Small intestine (tissue), 7 donors: Measurements from ENCODE around the gene SLC1A3. TPM values are rescaled to one million over a fixed set of nuclear protein-coding genes. Genes with fewer than 3 reads are reported as not detected.

Experiments used
- DNase-seq, 2 donors: peaks; one replicate each; pipeline versions ENCODE4 v3.0.0 to v3.0.0-alpha.2; 2013
- FAIRE-seq: peaks from 2 replicates; lab custom pipeline; 2012; peaks lifted over from hg19 to GRCh38; lab: Jason Lieb, UNC
- H3K27ac ChIP-seq, 3 donors: one replicate each; pipeline ENCODE4 v1.5.1; 2013; ENCODE audit warnings: low read length in 2 of 3, mild to moderate bottlenecking in 2 of 3, control low read depth in 1 of 3, inconsistent platforms in 1 of 3, low read depth in 1 of 3, moderate library complexity in 1 of 3
- H3K27me3 ChIP-seq, 3 donors: one replicate each; pipeline ENCODE4 v1.6.1; 2013; ENCODE audit warnings: low read length in 3 of 3, inconsistent platforms in 1 of 3; ENCODE audit not compliant: control insufficient read depth in 3 of 3, insufficient read depth in 3 of 3
- H3K36me3 ChIP-seq, 3 donors: one replicate each; pipeline ENCODE4 v1.6.1; 2013; ENCODE audit warnings: low read length in 3 of 3, inconsistent platforms in 1 of 3, low read depth in 1 of 3, mild to moderate bottlenecking in 1 of 3, moderate library complexity in 1 of 3; ENCODE audit not compliant: control insufficient read depth in 3 of 3, insufficient read depth in 2 of 3
- H3K4me1 ChIP-seq, 3 donors: one replicate each; pipeline ENCODE4 v1.6.1; 2013; ENCODE audit warnings: low read length in 2 of 3, inconsistent platforms in 1 of 3, low read depth in 1 of 3, mild to moderate bottlenecking in 1 of 3, moderate library complexity in 1 of 3; ENCODE audit not compliant: control insufficient read depth in 3 of 3, insufficient read depth in 2 of 3
- H3K4me3 ChIP-seq, 3 donors: one replicate each; pipeline ENCODE4 v1.5.1; 2013; ENCODE audit warnings: low read length in 3 of 3, control low read depth in 1 of 3, inconsistent platforms in 1 of 3, low read depth in 1 of 3, mild to moderate bottlenecking in 1 of 3, moderate library complexity in 1 of 3
- H3K9me3 ChIP-seq, 2 donors: one replicate each; pipeline ENCODE4 v1.6.1; 2013; ENCODE audit warnings: low read depth in 1 of 2, low read length in 1 of 2; ENCODE audit not compliant: control insufficient read depth in 2 of 2, insufficient read depth in 1 of 2
- WGBS, 3 donors: extraction: QIAGEN DNeasy Blood & Tissue Kit; methylation state at CpG; one replicate each; pipeline ENCODE4 v1.1.7; 2013; 5-methylcytosine and 5-hydroxymethylcytosine counted together
- polyA plus RNA-seq, 4 donors: library from polyadenylated mRNA; stranded (reverse) in 3 of 4; unstranded in 1 of 4; fragments of 200-250 nt in 3 of 4; fragments of 120-200 nt in 1 of 4; gene quantifications; one replicate each; pipeline versions ENCODE4 v1.2.1 to v1.2.3, GENCODE V29; 2013
- donor health status: healthy with polysubstance abuse.
- donor health status: control.
- donor health status: control.
- donor health status: Bipolar disorder and iron deficiency.
- donor health status: healthy.

Gene SLC1A3
- polyA plus RNA-seq, 4 donors: 0.89 to 12.0 (median 3.1) TPM

DNA sequence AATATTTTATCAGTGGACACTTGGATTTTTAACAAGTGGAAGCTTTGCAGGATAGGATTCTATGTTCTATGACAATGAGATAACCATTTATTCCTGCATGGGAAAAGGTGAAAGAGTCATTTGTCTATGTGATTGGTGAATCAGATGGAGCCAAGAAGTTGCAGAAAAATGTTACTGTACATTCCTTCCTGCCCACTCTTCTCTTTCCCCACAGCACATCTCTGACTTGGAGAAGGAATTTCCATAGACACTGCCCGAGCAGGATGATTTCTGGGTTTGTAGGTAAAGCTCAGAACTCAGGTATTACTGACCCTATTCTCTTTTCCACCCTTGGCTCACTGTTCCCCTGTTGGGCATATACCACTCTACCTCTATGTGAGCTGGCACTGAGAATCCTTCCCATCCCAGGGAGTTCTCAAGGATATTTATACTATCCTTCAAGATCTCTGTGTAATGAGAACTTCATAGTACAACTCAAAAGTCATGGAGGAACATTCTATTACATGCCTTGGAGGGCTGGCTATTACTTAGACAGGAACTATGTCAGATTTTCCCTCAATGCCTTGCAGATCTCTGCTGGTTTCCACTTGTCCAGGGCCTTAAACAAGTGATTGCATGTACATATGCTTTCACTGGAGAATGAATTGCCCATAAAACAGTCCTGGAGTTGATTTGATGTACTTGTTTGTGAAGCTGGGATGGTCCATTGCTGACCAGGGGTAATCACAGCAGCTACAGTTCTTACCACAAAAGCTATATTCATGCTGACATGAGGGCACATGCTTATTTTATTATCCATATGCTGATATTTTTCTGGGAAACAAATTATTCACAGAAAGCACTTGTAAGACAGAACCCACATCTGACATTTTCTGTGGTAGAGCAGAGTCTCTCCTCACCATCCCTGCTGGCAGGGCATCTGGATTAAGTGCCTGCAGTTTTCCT is 24.1 kb downstream of the SLC1A3 start:
- 64 to 77% (median 74%) methylated on average over 1 of the region's 1 CpG for WGBS, 3 donors
- H3K9me3 ChIP-seq: no peaks in the 10 kb centered on the region
- H3K36me3 ChIP-seq: no peaks in the 10 kb centered on the region
- H3K4me1 ChIP-seq: no peaks in the 10 kb centered on the region
- FAIRE-seq (no peak), DNase-seq (no peak)
- H3K27ac ChIP-seq: no peak overlapping the region
- H3K27me3 ChIP-seq: no peaks in the 10 kb centered on the region
- no peak overlapping the region for H3K4me3 ChIP-seq

DNA sequence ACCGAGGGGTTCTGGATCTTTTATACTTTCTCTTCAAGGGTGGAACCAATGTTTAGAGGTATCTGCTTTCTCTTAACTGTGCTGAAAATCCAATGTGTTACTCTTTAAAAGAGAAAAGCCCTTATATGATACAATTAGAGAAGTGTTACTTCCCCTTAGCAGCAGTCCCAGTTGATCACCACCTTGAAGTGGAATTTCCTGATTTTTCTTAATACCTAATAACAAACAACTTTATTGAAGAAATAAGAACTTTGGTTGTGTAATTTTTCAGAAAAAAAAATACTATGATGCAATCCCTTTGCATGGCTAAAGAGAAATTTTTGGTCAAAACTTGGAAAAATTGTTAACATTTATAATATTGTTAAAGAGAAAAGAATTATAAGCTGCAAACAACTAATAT is 24.7 kb downstream of the SLC1A3 start:
- no peak overlapping the region for H3K27ac ChIP-seq
- DNase-seq (no peak), FAIRE-seq (no peak)
- WGBS, 3 donors: 57 to 66% (median 59%) methylated on average over 1 of the region's 1 CpG
- H3K27me3 ChIP-seq: no peaks in the 10 kb centered on the region
- no peaks in the 10 kb centered on the region for H3K9me3 ChIP-seq
- no peaks in the 10 kb centered on the region for H3K4me1 ChIP-seq
- no peaks in the 10 kb centered on the region for H3K36me3 ChIP-seq
- no peak overlapping the region for H3K4me3 ChIP-seq

DNA sequence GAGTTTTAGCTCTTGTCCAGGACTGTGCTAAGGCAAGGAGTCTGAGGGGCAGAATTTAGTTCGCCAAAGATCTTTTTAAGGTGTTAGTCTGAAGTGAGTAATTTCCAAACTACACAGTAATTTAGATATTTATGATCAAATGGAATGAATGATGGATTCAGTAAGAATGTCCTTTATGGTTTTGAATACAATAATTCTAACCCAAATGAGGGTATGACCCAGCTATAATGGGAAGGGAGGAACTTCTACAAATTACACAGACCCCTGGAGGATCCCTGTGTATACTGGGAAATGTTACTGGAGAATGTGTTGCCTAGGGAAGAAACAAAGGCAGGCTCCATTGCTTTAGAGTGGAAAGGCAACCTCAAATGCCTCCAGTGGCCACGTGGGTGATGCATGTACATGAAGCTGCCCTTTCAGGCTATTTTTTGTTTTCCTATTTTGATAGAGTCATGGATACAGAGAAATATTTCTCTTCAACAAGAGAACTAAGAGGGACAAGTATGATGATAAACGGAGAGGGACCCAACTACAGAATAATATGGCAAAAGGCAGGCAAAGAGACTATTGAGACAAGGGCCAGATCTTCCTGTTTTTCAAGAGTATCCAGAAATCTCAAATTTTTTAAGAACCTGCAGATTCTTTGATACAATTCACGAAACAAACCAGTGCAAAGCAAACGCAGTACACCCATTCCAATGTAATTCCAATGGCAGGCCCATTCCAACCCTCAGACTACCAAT is 25.4 kb downstream of the SLC1A3 start:
- WGBS, 3 donors: 51 to 61% (median 60%) methylated on average over 5 of the region's 5 CpGs
- Histone ChIP-seq H3K9me3 (no peaks in the 10 kb centered on the region), H3K4me1 (no peaks in the 10 kb centered on the region), H3K27me3 (no peaks in the 10 kb centered on the region), H3K4me3 (no peak overlapping the region), H3K36me3 (no peaks in the 10 kb centered on the region), H3K27ac (no peak overlapping the region)
- DNase-seq (no peak), FAIRE-seq (no peak)

DNA sequence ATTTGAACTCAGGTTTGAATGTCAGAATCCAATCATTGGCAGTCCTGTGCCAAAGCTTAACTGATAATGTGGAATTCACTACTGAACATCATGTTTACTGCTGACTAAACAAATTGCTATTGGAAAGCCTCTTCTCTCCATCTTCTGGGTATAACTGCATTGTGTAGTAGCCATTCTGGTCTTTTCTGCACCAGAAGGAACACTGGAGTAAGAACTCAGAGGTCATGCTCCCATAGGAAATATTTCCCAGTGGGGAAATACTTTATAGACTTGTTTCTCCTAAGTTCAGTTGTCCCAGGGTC is 25.9 kb downstream of the SLC1A3 start:
- no peak for DNase-seq
- Histone ChIP-seq H3K9me3 (no peaks in the 10 kb centered on the region), H3K27ac (no peak overlapping the region), H3K36me3 (no peaks in the 10 kb centered on the region), H3K4me3 (no peak overlapping the region), H3K4me1 (no peaks in the 10 kb centered on the region), H3K27me3 (no peaks in the 10 kb centered on the region)
- no peak for FAIRE-seq

DNA sequence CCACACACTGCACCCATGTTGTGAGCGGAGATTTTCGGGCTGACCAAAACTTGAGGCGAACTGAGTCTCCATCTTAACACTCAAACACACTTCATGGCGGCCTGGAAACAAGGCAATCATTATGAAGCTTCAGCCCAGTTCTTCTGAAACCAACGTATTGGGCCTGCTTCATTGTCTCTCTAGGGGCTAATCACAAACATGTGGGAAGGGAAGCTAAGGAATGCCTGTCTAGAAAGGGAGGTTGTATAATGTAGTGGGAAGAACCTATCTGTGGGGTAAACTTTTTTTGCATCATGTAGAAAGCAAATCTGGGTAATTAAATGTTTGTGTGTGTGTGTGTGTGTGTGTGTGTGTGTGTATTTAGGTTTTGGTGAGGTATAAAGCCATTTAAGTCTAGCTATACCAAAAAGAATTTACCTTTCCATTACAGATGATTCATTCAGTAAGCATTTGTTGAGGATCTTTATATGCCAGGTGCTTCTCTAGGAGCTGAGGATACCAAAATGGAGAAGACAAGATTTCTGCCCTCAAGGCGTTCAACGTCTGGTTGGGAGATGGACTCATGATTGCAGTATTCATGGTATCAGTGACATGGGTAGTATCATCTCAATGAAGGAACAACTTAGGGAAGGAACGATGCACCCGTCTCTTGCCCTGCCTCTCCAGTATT is 29.4 kb downstream of the SLC1A3 start:
- Histone ChIP-seq H3K27me3 (no peaks in the 10 kb centered on the region), H3K27ac (no peak overlapping the region), H3K9me3 (no peaks in the 10 kb centered on the region), H3K36me3 (no peaks in the 10 kb centered on the region), H3K4me3 (no peak overlapping the region), H3K4me1 (no peaks in the 10 kb centered on the region)
- FAIRE-seq (no peak), DNase-seq (no peak)
- WGBS, 3 donors: 90 to 91% (median 90%) methylated on average over 9 of the region's 9 CpGs

DNA sequence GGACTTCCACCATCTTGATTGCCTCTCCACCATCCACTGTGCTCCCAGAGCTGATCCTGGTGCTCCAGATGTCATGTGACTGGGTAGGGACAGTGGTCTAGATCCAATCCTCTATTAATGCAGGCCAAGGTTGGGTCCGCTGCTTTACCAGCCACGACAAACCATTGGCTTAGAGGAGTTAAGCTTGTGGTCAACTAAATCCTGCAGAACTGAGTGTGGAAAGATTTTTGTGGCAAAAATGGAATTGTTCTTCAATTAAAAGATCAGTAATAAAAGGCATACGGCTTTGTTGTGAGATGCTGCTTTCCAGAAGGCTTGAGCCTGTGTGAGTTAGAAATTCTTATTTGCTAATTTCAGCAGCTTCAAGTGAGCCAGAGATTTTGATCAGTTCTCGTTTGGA is 30.7 kb downstream of the SLC1A3 start:
- no peaks in the 10 kb centered on the region for H3K9me3 ChIP-seq
- WGBS, 3 donors: 82 to 87% (median 82%) methylated on average over 4 of the region's 4 CpGs
- H3K27me3 ChIP-seq: no peaks in the 10 kb centered on the region
- H3K4me3 ChIP-seq: no peak overlapping the region
- H3K27ac ChIP-seq: no peak overlapping the region
- H3K36me3 ChIP-seq: no peaks in the 10 kb centered on the region
- H3K4me1 ChIP-seq: no peaks in the 10 kb centered on the region
- FAIRE-seq (no peak), DNase-seq (no peak)

DNA sequence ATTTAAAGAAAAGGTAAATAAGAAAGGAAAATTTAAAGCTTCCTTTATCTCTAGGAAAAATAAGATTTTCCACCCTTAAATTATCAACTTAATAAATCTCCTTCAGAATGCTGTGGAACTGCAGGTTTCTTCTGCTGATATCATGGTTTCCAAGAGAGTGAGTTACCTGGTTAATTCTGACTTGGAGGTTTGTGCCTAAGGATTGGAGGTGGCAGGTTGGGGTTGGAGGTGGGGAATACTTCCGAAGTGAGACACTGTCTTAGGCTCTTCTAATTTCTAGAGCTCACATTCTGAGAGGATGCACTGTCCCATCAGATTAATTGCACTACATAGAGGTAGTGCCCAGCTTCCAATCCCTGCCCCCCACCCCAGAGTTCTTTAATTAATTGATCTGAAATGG is 31.1 kb downstream of the SLC1A3 start:
- H3K27me3 ChIP-seq: no peaks in the 10 kb centered on the region
- WGBS, 3 donors: 81 to 95% (median 92%) methylated on average over 1 of the region's 1 CpG
- no peak for FAIRE-seq

DNA sequence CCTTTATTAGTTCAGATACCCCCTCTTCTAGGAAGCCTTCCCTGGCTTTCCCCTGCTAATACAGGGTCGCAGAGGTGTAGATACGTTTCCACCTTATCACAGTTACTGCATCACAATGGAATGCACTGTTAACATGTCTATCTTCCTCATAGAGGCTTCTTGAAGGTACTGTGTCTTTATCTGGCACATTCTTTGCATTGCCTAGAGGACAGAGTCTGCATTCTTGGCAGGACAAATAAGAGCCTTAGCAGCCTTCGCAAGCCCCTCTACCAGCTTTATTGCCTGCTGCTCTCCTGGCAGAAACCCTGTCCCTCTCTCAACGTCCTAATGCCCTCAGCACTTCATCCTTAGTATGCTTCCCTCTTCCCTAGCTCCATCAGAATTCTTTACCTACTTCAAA is 31.6 kb downstream of the SLC1A3 start:
- no peak for DNase-seq
- Histone ChIP-seq H3K4me1 (no peaks in the 10 kb centered on the region), H3K4me3 (no peak overlapping the region), H3K27me3 (no peaks in the 10 kb centered on the region), H3K36me3 (no peaks in the 10 kb centered on the region), H3K27ac (no peak overlapping the region), H3K9me3 (no peaks in the 10 kb centered on the region)
- 26 to 46% (median 28%) methylated on average over 4 of the region's 4 CpGs for WGBS, 3 donors
- no peak for FAIRE-seq

More for the DNA sequence above, 31.1 kb downstream of the SLC1A3 start:
- H3K36me3 ChIP-seq: no peaks in the 10 kb centered on the region
- H3K4me3 ChIP-seq: no peak overlapping the region
- no peak for DNase-seq
- no peak overlapping the region for H3K27ac ChIP-seq
- H3K4me1 ChIP-seq: no peaks in the 10 kb centered on the region
- H3K9me3 ChIP-seq: no peaks in the 10 kb centered on the region
